Heart left ventricle (tissue), 16 donors: ENCODE data around the gene TRAM2. TPM values are rescaled to one million over a fixed set of nuclear protein-coding genes. Genes with fewer than 3 reads are reported as not detected.

ENCODE experiments used
- ATAC-seq, 4 donors: fragments of 200-7000 bp; cut with Tn5 transposase; one replicate each; pipeline ENCODE4 v1.9.1; 2020 to 2022; ENCODE audit warnings: moderate library complexity in 4 of 4, mild to moderate bottlenecking in 3 of 4, moderate number of reproducible peaks in 1 of 4
- DNase-seq, 5 donors: peaks; one replicate each; pipeline ENCODE4 v3.0.0-alpha.2; 2020
- H3K27ac ChIP-seq, 12 donors: fragments of 200-600 bp; sonication (generic) in 4 of 12; one replicate each; pipeline versions ENCODE4 v1.5.0 to v1.8.0; 2016 to 2022; ENCODE audit warnings: mild to moderate bottlenecking in 2 of 12
- H3K27me3 ChIP-seq, 9 donors: fragments of 200-600 bp; sonication (generic) in 2 of 9; one replicate each; pipeline versions ENCODE4 v1.5.1 to v1.8.0; 2016 to 2022; ENCODE audit warnings: mild to moderate bottlenecking in 3 of 9
- H3K36me3 ChIP-seq, 9 donors: fragments of 200-600 bp; sonication (generic) in 2 of 9; one replicate each; pipeline versions ENCODE4 v1.5.0 to v1.8.0; 2018 to 2022; ENCODE audit warnings: mild to moderate bottlenecking in 2 of 9
- H3K4me1 ChIP-seq, 12 donors: fragments of 200-600 bp; sonication (generic) in 4 of 12; one replicate each; pipeline versions ENCODE4 v1.5.0 to v1.8.0; 2016 to 2022; ENCODE audit warnings: mild to moderate bottlenecking in 3 of 12
- H3K4me3 ChIP-seq, 12 donors: fragments of 200-600 bp; sonication (generic) in 4 of 12; one replicate each; pipeline versions ENCODE4 v1.5.0 to v1.8.0; 2017 to 2022; ENCODE audit warnings: mild to moderate bottlenecking in 9 of 12, moderate library complexity in 4 of 12
- H3K9me3 ChIP-seq, 12 donors: fragments of 200-600 bp; sonication (generic) in 4 of 12; one replicate each; pipeline versions ENCODE4 v1.5.0 to v1.8.0; 2016 to 2022; ENCODE audit warnings: mild to moderate bottlenecking in 1 of 12
- CTCF ChIP-seq, 12 donors: fragments of 200-600 bp; sonication (generic) in 4 of 12; IDR thresholded peaks; one replicate each; pipeline versions ENCODE4 v1.5.0 to v1.8.0; 2018 to 2022; ENCODE audit warnings: antibody characterized with exemption in 12 of 12, mild to moderate bottlenecking in 5 of 12
- POLR2A ChIP-seq, 2 donors: fragments of 450-650 bp; IDR thresholded peaks; one replicate each; pipeline ENCODE4 v1.6.1; 2017; ENCODE audit warnings: antibody characterized with exemption in 2 of 2, mild to moderate bottlenecking in 2 of 2, moderate library complexity in 2 of 2
- WGBS, 4 donors: extraction: QIAGEN DNeasy Blood & Tissue Kit in 2 of 4; methylation state at CpG; one replicate each; pipeline versions ENCODE4 v1.1.5 to v1.1.7; 2013 to 2018; 5-methylcytosine and 5-hydroxymethylcytosine counted together
- intact Hi-C, 10 donors: fragments of 100-400 bp; cut with DNase I; formaldehyde crosslinking; loops; one replicate each; pipeline versions ENCODE4 v1.11.1 to v1.14.2; 2022
- polyA plus RNA-seq, 2 donors: library from polyadenylated mRNA; stranded (reverse); fragments of 200-250 nt; gene quantifications; one replicate each; pipeline ENCODE4 v1.2.3, GENCODE V29; 2013
- total RNA-seq, 9 donors: library from RNA; depleted of rRNA in 2 of 9; stranded (reverse); fragments of >200 nt in 2 of 9; fragmentation: NEBNext Ultra II Directional in 3 of 9; extraction: Animal tissue kit (Norgen Biotek cat#: 25700) in 3 of 9; gene quantifications; one replicate each; pipeline versions ENCODE4 v1.1.0 to v1.2.4, GENCODE V29; 2016 to 2023
- donor health status: ischemic (EF 13 %, LVEDD 7.1; RV severe dilation, severe dysfunction).
- donor health status: healthy with polysubstance abuse.
- donor health status: DM: no; HTN: yes; CAD: no.
- donor health status: DM: no; HTN: no; CAD: no.
- donor health status: ischemic (EF 25% LVEDD 6.9; RV normal size, moderate dysfunction).
- donor health status: ischemic (EF 25% LVEDD 5.7; RV mildly dilated, moderate dysfunction).
- donor health status: healthy.
- donor health status: DM: yes; HTN: yes; CAD: no.
- donor health status: ischemic (EF 35%, LVEDD 5.7; RV mildly dilated, moderate dysfunction).
- donor health status: nonischemic (EF 11% LVEDD 7.7; RV severe dilation, severe dysfunction).
- donor health status: DM: yes; HTN: yes; CAD: no.
- donor health status: PGD.
- donor health status: ischemic (EF 29% LVEDD 5.4; RV normal size, mild dysfunction).
- donor health status: nonischemic (EF 23%, LVEDD 6.1; RV moderate dilation, normal function).

Gene TRAM2
- total and polyA plus RNA-seq, 11 donors: 4.7 to 19.0 (median 12.1) TPM

DNA sequence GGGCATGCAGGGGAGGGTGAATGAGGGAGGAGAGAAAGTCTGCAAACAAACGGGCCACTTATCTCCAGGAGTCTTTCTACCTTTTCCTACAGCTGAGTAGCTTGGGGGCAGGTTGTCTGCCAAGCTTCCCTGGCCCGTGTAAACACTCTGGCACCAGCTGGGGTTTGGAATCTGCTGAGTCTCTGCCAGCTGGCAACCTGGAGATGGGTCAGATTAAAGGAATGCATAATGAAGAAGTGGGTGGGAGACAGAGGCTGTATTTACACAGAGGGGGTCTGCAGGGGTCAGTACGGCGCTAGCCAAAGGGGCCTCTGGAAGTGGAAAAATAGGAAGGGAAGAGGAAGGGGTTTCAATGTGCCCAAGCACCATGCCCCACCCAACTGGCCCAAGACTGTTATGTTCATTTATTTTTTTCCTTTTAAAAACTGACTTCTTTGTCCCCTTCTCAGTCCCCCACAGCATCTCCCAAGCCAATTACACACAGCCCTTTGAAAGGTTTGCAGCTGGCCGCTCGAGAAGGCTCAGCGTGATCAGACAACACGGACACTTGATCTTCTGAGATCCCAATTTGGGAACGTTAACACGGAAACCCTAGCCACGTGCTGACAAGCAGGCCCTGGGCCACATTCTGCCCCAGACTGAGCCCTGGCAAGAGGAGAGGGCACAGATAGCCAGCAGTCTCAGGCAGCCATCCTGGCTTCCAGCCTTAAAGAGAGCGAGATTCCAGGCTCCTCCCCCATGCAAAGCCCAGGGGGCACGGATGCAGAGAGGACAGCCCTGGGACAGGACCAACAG is 25.2 kb downstream of the TRAM2 start:
- peak; percentile 83 to 91 (median 89) for ATAC-seq
- peak; percentile 56 to 79 (median 67) for DNase-seq

GRCh38 chr6:52550870-52551269 is 26.0 kb downstream of the TRAM2 start:
- Histone ChIP-seq H3K4me1 (peaks cover 5 to 89% (median 67%) of the 10 kb centered on the region in 12 donors), H3K4me3 (no peak overlapping the region), H3K27ac (peak overlapping the region in 8 of 12 donors; percentile 50 to 84 (median 68)), H3K36me3 (peaks cover 0 to 3% (median 0%) of the 10 kb centered on the region in 9 donors), H3K27me3 (no peaks in the 10 kb centered on the region), H3K9me3 (no peaks in the 10 kb centered on the region)
- DNase-seq (no peak), ATAC-seq (no peak)
- WGBS, 4 donors: 70 to 80% (median 75%) methylated on average over 5 of the region's 5 CpGs
- intact Hi-C loops: no loop called here
- no peak for TF ChIP-seq POLR2A (IDR thresholded peaks at IDR 0.05)
- TF ChIP-seq CTCF (IDR thresholded peaks at IDR 0.05): no peak

More for the DNA sequence above, 25.2 kb downstream of the TRAM2 start:
- no peaks in the 10 kb centered on the region for H3K9me3 ChIP-seq
- intact Hi-C loops: no loop called here
- H3K27me3 ChIP-seq: no peaks in the 10 kb centered on the region
- WGBS, 4 donors: 27 to 39% (median 32%) methylated on average over 13 of the region's 13 CpGs
- peak overlapping the region in 5 of 12 donors; percentile 6 to 20 (median 15) for H3K4me3 ChIP-seq
- TF ChIP-seq CTCF (IDR thresholded peaks at IDR 0.05): no peak
- H3K36me3 ChIP-seq: peaks cover 0 to 3% (median 0%) of the 10 kb centered on the region in 9 donors
- H3K27ac ChIP-seq: peak overlapping the region in 11 of 12 donors; percentile 37 to 84 (median 64)
- peaks cover 5 to 88% (median 62%) of the 10 kb centered on the region in 12 donors for H3K4me1 ChIP-seq

- Histone ChIP-seq H3K9me3 (no peaks in the 10 kb centered on the region), H3K27me3 (no peaks in the 10 kb centered on the region), H3K4me3 (no peak overlapping the region), H3K27ac (no peak overlapping the region), H3K36me3 (peaks cover 0 to 3% (median 0%) of the 10 kb centered on the region in 9 donors), H3K4me1 (peaks cover 5 to 90% (median 68%) of the 10 kb centered on the region in 12 donors)
- TF ChIP-seq POLR2A (IDR thresholded peaks at IDR 0.05): no peak
- WGBS, 4 donors: 51 to 60% (median 59%) methylated on average over 6 of the region's 6 CpGs
- DNase-seq (no peak), ATAC-seq (no peak)
- intact Hi-C loops: no loop called here
Observed at GRCh38 chr6:52550014-52550575, 26.8 kb downstream of the TRAM2 start.

DNA sequence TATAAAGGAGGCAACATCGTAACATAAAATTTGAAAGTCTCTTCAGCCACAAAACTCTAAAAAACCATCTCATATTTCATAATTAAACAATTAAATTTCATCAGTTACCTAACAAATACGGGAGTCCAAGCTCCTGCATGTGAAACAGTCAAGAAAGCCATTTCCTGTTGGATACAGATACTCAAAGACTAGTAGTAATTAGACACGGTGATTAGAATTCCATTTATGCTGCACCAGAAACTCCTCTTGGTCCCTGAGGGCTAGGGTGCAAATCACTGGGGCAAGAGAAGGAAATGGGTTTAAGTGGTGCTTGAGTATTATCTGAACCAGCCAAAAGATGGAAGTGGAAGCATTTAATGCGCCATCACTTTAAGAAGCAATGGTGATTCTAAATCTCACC is 27.4 kb downstream of the TRAM2 start:
- DNase-seq (no peak), ATAC-seq (no peak)
- TF ChIP-seq CTCF (IDR thresholded peaks at IDR 0.05): no peak

More for the DNA sequence above, 27.4 kb downstream of the TRAM2 start:
- Histone ChIP-seq H3K36me3 (peaks cover 0 to 3% (median 0%) of the 10 kb centered on the region in 9 donors), H3K4me3 (no peak overlapping the region), H3K9me3 (no peaks in the 10 kb centered on the region), H3K27ac (no peak overlapping the region), H3K4me1 (peaks cover 8 to 93% (median 73%) of the 10 kb centered on the region in 12 donors), H3K27me3 (no peaks in the 10 kb centered on the region)
- intact Hi-C loops: no loop called here
- WGBS, 4 donors: 67 to 76% (median 75%) methylated on average over 4 of the region's 4 CpGs
